Measurements from ENCODE around the gene CREB3L2.
A peak's percentile ranks its signal among the peaks of the same experiment; 100 is the strongest.
"Not testable (repeated sequence)": the region's sequence is repeated elsewhere in the genome, so short reads cannot be mapped to it uniquely, and the experiment has no call there.

The CREB3L2 gene

DNA sequence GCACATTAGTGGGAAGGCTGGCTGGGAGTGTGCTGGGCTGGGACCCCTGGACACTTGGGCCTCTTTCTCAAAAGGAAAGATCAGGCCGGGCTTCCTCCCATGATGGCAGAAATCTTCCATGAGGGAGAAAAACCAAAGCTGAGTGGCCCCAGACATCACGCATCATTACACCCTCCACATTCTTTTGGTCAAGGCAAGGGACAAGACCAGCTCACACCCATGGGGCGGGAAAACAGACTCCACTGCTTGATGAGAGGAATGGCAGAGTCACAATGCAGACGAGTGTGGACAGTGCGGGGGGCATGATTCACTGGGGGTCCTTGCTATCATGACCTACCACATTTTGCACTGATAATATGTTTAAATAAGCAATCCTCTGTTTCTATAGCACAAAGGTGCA, 73.3 kb downstream of the CREB3L2 start:
- DNase-seq (no peak), ATAC-seq (replicated peaks) (no peak)
- Mint-ChIP-seq H3K4me3 (no peak overlapping the region), H3K36me3 (peaks cover 41 to 49% of the 10 kb centered on the region in 2 donors), H3K27ac (no peak overlapping the region), H3K4me1 (peaks cover 21 to 29% of the 10 kb centered on the region in 2 donors), H3K27me3 (no peaks in the 10 kb centered on the region), H3K9me3 (no peaks in the 10 kb centered on the region)

DNA sequence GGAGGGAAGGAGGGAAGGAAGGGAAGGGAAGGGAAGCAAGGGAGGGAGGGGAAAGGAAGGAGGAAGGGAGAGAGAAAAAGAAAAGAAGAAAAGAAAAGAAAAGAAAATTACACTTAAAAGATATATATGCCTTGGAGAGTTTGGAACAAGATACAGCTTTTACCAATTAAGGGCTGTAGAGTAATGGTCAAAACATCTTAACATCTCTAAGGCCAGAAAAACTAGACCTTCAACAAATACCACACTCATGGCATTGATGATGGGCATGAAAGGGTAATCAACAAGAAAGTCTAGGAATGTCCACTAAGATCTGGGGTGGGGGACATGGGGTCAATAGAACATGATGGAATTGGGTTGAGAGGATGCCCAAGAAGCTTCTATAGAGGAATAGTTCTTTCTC, 74.5 kb downstream of the CREB3L2 start:
- Mint-ChIP-seq H3K36me3 (peaks cover 42 to 46% of the 10 kb centered on the region in 2 donors), H3K27ac (no peak overlapping the region), H3K4me3 (no peak overlapping the region), H3K9me3 (no peaks in the 10 kb centered on the region), H3K4me1 (peaks cover 18% of the 10 kb centered on the region in 2 donors), H3K27me3 (no peaks in the 10 kb centered on the region)
- DNase-seq (no peak), ATAC-seq (replicated peaks) (no peak)

DNA sequence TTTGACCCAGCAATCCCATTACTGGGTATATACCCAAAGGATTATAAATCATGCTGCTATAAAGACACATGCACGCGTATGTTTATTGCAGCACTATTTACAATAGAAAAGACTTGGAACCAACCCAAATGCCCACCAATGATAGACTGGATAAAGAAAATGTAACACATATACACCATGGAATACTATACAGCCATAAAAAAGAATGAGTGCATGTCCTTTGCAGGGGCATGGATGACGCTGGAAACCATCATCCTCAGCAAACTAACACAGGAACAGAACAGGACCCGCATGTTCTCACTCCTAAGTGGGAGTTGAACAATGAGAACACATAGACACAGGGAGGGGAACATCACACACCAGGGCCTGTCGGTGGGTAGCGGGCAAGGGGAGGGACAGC, 75.7 kb downstream of the CREB3L2 start:
- not testable (repeated sequence) for H3K27ac Mint-ChIP-seq; H3K27me3 Mint-ChIP-seq; ATAC-seq (replicated peaks); H3K9me3 Mint-ChIP-seq; H3K4me3 Mint-ChIP-seq; DNase-seq
- H3K36me3 Mint-ChIP-seq: peaks cover 45 to 54% of the 10 kb centered on the region in 2 donors
- H3K4me1 Mint-ChIP-seq: peaks cover 19 to 23% of the 10 kb centered on the region in 2 donors

DNA sequence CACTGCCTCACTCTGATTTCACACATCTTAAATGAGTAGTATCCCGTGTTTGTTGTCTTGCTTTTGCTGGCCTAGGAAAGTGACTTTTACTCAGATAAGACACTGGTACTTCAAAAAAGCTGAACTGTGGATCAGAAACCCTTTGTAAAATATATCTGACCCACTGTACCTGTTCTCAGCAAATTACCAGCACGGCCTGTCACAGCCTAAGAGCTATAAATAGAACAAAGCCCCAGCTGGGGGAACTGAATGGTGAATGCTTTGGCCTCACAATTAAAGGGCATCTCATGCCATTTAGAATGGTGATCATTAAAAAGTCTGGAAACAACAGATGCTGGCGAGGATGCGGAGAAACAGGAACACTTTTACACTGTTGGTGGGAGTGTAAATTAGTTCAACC, 76.1 kb downstream of the CREB3L2 start:
- no peak for ATAC-seq (replicated peaks)
- H3K27me3 Mint-ChIP-seq: no peaks in the 10 kb centered on the region
- no peak overlapping the region for H3K4me3 Mint-ChIP-seq
- peaks cover 47 to 58% of the 10 kb centered on the region in 2 donors for H3K36me3 Mint-ChIP-seq
- H3K27ac Mint-ChIP-seq: no peak overlapping the region
- peaks cover 19 to 28% of the 10 kb centered on the region in 2 donors for H3K4me1 Mint-ChIP-seq
- DNase-seq: no peak
- no peaks in the 10 kb centered on the region for H3K9me3 Mint-ChIP-seq

GRCh38 chr7:137925091-137925490, 76.8 kb downstream of the CREB3L2 start:
- ATAC-seq (replicated peaks): no peak
- peaks cover 46 to 63% of the 10 kb centered on the region in 2 donors for H3K36me3 Mint-ChIP-seq
- no peak overlapping the region for H3K27ac Mint-ChIP-seq
- H3K9me3 Mint-ChIP-seq: no peaks in the 10 kb centered on the region
- peaks cover 16 to 31% of the 10 kb centered on the region in 2 donors for H3K4me1 Mint-ChIP-seq
- no peak overlapping the region for H3K4me3 Mint-ChIP-seq
- no peak for DNase-seq
- H3K27me3 Mint-ChIP-seq: no peaks in the 10 kb centered on the region

DNA sequence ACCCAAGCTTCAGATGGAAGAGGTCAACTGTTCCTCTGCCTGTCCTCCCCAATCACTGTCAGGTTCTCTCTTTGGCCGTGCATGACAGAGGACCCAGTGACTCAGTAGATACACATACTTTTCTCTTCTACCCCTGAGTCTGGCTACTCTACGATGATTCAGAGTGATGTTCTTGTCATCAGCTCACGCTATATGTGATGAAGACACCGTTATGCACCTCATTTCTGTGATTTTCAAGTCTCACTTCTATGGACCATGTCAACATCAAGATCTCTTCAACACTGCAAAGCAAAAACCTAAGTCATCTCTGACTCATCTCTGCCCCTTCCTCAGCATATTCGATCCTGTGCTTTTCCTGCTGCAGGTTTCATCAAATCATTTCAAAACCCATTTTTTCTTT, 78.5 kb downstream of the CREB3L2 start:
- Mint-ChIP-seq H3K36me3 (peaks cover 44 to 70% of the 10 kb centered on the region in 2 donors), H3K9me3 (no peaks in the 10 kb centered on the region), H3K4me3 (no peak overlapping the region), H3K27ac (no peak overlapping the region), H3K4me1 (peaks cover 17 to 32% of the 10 kb centered on the region in 2 donors), H3K27me3 (no peaks in the 10 kb centered on the region)
- DNase-seq (no peak), ATAC-seq (replicated peaks) (no peak)

- Mint-ChIP-seq H3K4me3 (no peak overlapping the region), H3K36me3 (peaks cover 32 to 66% of the 10 kb centered on the region in 2 donors), H3K27ac (peak overlapping the region; percentile 38), H3K4me1 (peaks cover 26 to 54% of the 10 kb centered on the region in 2 donors), H3K9me3 (no peaks in the 10 kb centered on the region), H3K27me3 (no peaks in the 10 kb centered on the region)
- no peak for DNase-seq
- ATAC-seq (replicated peaks): no peak
Observed at GRCh38 chr7:137920637-137921399, 81.1 kb downstream of the CREB3L2 start.

DNA sequence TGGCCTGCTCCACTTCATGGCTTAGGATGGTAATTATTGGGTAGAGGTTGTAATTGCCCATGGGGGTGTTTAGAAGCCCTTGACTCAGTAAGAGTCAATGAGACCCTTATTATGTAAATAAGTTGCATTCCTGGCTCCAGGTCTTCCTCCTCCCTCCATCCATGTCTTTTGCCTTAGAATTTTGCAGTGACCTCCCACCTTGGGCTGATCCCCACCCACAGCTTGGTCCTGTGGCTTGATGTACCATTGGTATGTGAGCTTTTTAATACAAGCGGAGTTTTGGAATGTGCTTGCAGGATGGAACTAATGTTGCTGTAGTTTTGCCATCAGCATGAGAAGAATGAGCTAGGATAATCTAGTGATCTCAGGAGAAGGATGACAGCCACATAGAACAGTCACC, 81.9 kb downstream of the CREB3L2 start:
- peaks cover 26 to 51% of the 10 kb centered on the region in 2 donors for H3K4me1 Mint-ChIP-seq
- H3K9me3 Mint-ChIP-seq: no peaks in the 10 kb centered on the region
- H3K4me3 Mint-ChIP-seq: no peak overlapping the region
- peaks cover 34 to 63% of the 10 kb centered on the region in 2 donors for H3K36me3 Mint-ChIP-seq
- no peak for ATAC-seq (replicated peaks)
- no peaks in the 10 kb centered on the region for H3K27me3 Mint-ChIP-seq
- no peak overlapping the region for H3K27ac Mint-ChIP-seq
- DNase-seq: no peak

DNA sequence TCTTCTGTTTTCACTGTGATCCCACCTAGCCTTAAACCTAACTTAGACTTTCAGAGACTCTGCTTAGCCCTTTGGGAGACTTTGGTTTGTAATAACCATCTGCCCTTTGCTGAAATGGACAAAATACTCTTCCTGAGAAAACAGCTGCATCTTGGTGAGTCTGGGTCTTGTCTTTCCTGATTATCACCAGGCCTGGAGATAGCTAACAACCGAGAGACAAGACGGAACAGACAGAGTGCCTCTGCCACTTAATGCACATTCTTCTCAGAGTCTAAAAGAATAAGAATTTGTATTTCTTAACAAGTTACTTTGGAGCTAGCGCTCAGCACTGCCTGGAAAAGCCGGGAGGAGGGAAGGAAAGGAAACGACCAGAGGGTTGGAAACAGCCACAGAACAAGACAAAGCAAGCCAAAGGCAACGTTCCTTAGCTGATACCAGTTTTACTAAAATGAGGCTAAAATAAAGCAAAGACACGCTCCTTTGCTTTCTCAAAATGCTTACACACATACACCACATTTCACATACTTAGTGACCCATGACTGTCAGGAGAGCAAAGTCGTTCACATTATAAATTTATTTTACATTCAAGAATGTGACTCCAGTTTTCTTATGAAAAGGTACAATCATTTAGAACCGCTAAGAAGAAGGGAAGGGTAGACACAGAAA, 84.8 kb downstream of the CREB3L2 start:
- no peak for DNase-seq
- Mint-ChIP-seq H3K27me3 (no peaks in the 10 kb centered on the region), H3K9me3 (no peaks in the 10 kb centered on the region), H3K27ac (peak overlapping the region; percentile 72), H3K4me1 (peaks cover 17 to 38% of the 10 kb centered on the region in 2 donors), H3K36me3 (peaks cover 28 to 47% of the 10 kb centered on the region in 2 donors), H3K4me3 (no peak overlapping the region)
- ATAC-seq (replicated peaks): no peak

GRCh38 chr7:137916564-137916963, 85.3 kb downstream of the CREB3L2 start:
- no peak for DNase-seq
- Mint-ChIP-seq H3K27me3 (no peaks in the 10 kb centered on the region), H3K4me1 (peaks cover 15 to 34% of the 10 kb centered on the region in 2 donors), H3K27ac (no peak overlapping the region), H3K36me3 (peaks cover 26 to 46% of the 10 kb centered on the region in 2 donors), H3K9me3 (no peaks in the 10 kb centered on the region), H3K4me3 (no peak overlapping the region)
- no peak for ATAC-seq (replicated peaks)

DNA sequence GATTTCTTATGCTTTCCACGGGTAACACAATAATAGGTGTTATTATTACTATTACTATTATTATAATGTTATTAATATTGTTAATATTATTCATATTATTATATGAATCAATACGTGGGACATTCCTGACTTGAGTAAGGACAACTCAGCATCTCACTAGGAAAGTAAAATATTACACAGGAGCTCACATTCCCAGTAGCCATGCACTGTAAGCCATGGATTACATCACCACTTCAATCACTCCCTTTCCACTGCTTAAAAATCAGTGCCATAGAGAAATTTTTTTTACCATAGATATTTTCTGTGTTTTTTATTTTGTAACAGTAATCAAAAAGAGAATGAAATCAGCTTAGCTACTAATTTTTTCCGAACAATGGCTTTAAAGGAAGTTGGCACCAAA, 86.6 kb downstream of the CREB3L2 start:
- H3K27me3 Mint-ChIP-seq: no peaks in the 10 kb centered on the region
- DNase-seq: no peak
- peaks cover 24 to 44% of the 10 kb centered on the region in 2 donors for H3K36me3 Mint-ChIP-seq
- no peak overlapping the region for H3K27ac Mint-ChIP-seq
- no peak overlapping the region for H3K4me3 Mint-ChIP-seq
- H3K9me3 Mint-ChIP-seq: no peaks in the 10 kb centered on the region
- peaks cover 13 to 22% of the 10 kb centered on the region in 2 donors for H3K4me1 Mint-ChIP-seq
- no peak for ATAC-seq (replicated peaks)

GRCh38 chr7:137913985-137914384, 87.9 kb downstream of the CREB3L2 start:
- DNase-seq (no peak), ATAC-seq (replicated peaks) (no peak)
- Mint-ChIP-seq H3K4me3 (no peak overlapping the region), H3K27me3 (no peaks in the 10 kb centered on the region), H3K36me3 (peaks cover 35 to 52% of the 10 kb centered on the region in 2 donors), H3K4me1 (peaks cover 13 to 22% of the 10 kb centered on the region in 2 donors), H3K27ac (no peak overlapping the region), H3K9me3 (no peaks in the 10 kb centered on the region)

GRCh38 chr7:137909042-137909441, 92.8 kb downstream of the CREB3L2 start:
- H3K27me3 Mint-ChIP-seq: no peaks in the 10 kb centered on the region
- H3K27ac Mint-ChIP-seq: no peak overlapping the region
- no peak for ATAC-seq (replicated peaks)

GRCh38 chr7:137908106-137908505, 93.8 kb downstream of the CREB3L2 start:
- DNase-seq (no peak), ATAC-seq (replicated peaks) (no peak)
- Mint-ChIP-seq H3K27ac (no peak overlapping the region), H3K9me3 (peaks cover 4 to 5% of the 10 kb centered on the region in 2 donors), H3K4me3 (no peak overlapping the region), H3K27me3 (no peaks in the 10 kb centered on the region), H3K36me3 (peaks cover 52 to 69% of the 10 kb centered on the region in 2 donors), H3K4me1 (peaks cover 0 to 21% of the 10 kb centered on the region in 2 donors)

More at GRCh38 chr7:137909042-137909441, 92.8 kb downstream of the CREB3L2 start:
- H3K4me1 Mint-ChIP-seq: peaks cover 0 to 13% of the 10 kb centered on the region in 2 donors
- no peak for DNase-seq
- no peak overlapping the region for H3K4me3 Mint-ChIP-seq
- peaks cover 4 to 5% of the 10 kb centered on the region in 2 donors for H3K9me3 Mint-ChIP-seq
- peaks cover 52 to 69% of the 10 kb centered on the region in 2 donors for H3K36me3 Mint-ChIP-seq

DNA sequence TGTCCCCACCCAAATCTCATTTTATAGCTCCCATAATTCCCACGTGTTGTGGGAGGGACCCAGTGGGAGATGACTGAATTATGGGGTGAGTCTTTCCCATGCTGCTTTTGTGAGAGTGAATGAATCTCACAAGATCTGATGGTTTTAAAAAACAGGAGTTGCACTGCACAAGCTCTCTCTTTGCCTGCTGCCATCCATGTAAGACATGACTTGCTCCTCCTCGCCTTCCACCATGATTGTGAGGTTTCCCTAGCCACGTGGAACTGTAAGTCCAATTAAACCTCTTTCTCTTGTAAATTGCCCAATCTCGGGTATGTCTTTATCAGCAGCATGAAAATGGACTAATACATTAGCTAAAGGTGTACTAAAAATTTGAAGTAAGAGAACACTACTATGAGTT, 95.2 kb downstream of the CREB3L2 start:
- H3K27me3 Mint-ChIP-seq; DNase-seq; H3K9me3 Mint-ChIP-seq; ATAC-seq (replicated peaks); H3K4me3 Mint-ChIP-seq; H3K27ac Mint-ChIP-seq: not testable (repeated sequence)
- Mint-ChIP-seq H3K36me3 (peaks cover 45 to 69% of the 10 kb centered on the region in 2 donors), H3K4me1 (peaks cover 0 to 21% of the 10 kb centered on the region in 2 donors)

All from stimulated activated naive B cell treated with anti-CD40 and anti-IgM and Interleukin-4, amounts not matched to agents 10 μg/mL and 1 μg/mL and 100 μg/mL, for 72 hours (primary cell).